ENCODE results near the gene PDGFRB.
A peak's percentile ranks its signal among the peaks of the same experiment; 100 is the strongest.

The PDGFRB gene

DNA sequence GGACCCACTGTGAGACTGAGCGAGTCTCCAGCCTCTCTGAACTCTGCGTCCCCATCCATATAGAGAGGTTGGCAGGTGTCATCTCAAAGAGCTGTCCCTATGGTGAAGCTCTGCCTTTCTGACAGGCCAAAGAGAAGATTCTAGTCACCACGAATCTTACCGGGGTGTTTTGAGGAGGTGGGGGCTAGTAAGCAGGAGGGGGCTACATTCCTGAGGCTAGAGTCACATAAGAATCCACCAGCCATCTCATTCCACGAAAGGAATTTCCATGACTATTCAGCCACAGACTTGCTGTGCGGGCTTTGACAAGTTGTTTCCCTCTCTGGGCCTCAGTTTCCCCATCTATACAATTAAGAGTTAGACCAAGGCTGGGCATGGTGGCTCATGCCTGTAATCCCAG is 16.3 kb downstream of the PDGFRB start:
- Histone ChIP-seq H3K27me3 (ENCODE audit: control insufficient read depth, insufficient read depth, low read length, poor library complexity, severe bottlenecking) (no peaks in the 10 kb centered on the region), H3K36me3 (ENCODE audit: control insufficient read depth, insufficient read depth, low read length) (no peaks in the 10 kb centered on the region), H3K4me1 (ENCODE audit: control insufficient read depth, insufficient read depth, low read length) (peaks cover 74% of the 10 kb centered on the region), H3K9me3 (ENCODE audit: control insufficient read depth, low read length) (no peaks in the 10 kb centered on the region), H3K4me3 (ENCODE audit: insufficient read depth, low read depth, low read length) (no peak overlapping the region), H3K27ac (ENCODE audit: insufficient read depth, low read depth, low read length, poor library complexity, severe bottlenecking) (peak overlapping the region; percentile 22)
- WGBS, 2 experiments = 64 to 73% methylated on average over 6 of the region's 6 CpGs

DNA sequence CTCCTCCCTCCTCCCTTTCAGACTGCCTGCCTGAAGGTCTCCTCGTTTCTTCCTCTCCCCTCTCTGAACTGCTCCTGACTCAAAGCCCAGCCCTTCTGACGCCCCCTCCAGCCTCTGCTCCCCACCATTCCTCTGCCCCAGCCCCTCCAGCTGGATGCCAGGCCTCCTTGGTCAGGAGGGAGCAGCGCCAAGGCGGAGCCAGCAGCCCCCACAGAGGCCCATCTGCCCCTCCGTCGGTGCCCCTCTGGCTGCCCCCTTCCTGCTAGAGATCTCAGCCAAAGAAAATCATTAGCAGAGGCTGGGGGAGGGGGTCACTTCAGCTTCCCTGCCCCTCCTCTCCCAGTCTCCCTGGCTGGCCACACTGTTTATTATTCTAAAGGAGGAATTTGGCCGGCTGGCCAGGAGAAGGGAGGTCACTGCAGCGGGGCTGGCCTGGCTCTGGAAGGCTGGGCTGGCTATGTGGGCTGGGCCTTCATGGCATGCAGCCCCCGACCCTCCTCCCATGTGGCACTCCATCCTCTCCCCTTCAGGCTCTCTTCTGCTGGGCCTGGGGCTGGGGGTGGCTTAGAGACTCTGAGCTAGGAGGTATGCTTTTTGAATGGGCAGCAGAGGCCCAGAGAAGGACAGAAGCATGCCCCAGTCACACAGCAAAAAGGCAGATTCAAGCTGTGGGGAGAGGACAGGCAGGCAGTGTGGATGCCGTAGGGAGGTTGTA is 16.9 kb downstream of the PDGFRB start:
- H3K4me1 ChIP-seq (ENCODE audit: control insufficient read depth, insufficient read depth, low read length) = peaks cover 67% of the 10 kb centered on the region
- H3K27me3 ChIP-seq (ENCODE audit: control insufficient read depth, insufficient read depth, low read length, poor library complexity, severe bottlenecking) = no peaks in the 10 kb centered on the region
- WGBS, 2 experiments = 17 to 21% methylated on average over 10 of the region's 10 CpGs
- H3K4me3 ChIP-seq (ENCODE audit: insufficient read depth, low read depth, low read length) = no peak overlapping the region
- H3K27ac ChIP-seq (ENCODE audit: insufficient read depth, low read depth, low read length, poor library complexity, severe bottlenecking) = peak overlapping the region; percentile 45
- no peaks in the 10 kb centered on the region for H3K36me3 ChIP-seq (ENCODE audit: control insufficient read depth, insufficient read depth, low read length)
- H3K9me3 ChIP-seq (ENCODE audit: control insufficient read depth, low read length) = no peaks in the 10 kb centered on the region

DNA sequence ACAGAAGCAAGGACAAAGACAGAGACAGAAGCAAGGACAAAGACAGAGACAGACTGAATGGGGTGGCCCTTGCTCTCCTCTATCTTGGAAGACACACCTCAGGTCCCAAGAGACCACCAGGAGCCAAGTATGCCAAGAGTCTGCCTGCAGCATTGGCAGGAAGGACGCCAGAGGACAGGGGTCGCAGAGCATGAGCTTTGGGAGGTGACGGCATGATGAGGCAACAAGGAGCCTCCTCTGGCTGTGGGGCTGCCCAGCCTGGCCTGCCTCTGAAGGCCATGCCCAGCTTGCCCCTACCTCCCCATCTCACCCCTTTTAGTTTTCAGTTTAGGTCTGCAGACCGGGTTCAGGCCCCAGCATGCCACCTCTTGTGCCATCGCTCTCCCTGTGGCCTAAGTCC is 17.6 kb downstream of the PDGFRB start:
- H3K27ac ChIP-seq (ENCODE audit: insufficient read depth, low read depth, low read length, poor library complexity, severe bottlenecking) = no peak overlapping the region

DNA sequence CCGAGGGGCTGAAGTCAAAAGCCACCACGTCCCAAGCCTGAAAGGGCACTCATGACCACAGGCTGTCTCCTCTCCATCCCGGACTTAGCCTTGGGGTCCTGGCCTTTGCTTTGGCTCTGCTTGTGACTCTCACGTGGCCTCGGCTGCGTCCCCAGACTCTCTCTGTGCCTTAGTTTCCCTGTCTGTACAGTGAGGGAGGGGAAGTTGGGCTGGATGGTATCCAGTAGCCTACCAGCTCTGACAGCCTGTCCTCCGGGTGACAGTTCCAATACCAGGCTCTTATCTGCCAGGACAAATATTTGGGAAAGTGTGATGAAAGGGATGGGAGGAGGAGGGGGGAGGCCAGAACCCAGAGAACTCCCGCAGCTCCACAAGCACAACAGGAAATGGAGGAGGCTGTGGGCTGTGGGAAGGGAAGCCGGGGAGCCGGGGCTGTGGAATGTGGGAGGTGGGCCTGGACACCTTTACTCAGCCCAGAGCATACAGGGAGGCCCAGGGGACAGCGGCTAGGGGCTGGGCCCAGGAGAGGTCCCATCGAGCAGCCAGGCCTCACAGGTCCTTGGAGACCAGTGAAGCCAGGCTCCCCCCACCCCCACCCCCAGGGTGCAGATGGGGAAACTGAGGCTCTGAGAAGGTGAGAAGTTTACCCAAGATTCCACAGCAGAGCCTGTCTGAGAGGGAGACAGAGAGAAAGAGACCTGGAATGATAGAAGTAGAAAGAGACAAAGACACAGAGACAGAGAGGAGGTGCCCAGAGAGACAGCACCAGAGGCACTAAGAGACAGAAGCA is 18.3 kb downstream of the PDGFRB start:
- WGBS, 2 experiments = 67 to 79% methylated on average over 12 of the region's 12 CpGs
- no peaks in the 10 kb centered on the region for H3K36me3 ChIP-seq (ENCODE audit: control insufficient read depth, insufficient read depth, low read length)
- no peak overlapping the region for H3K4me3 ChIP-seq (ENCODE audit: insufficient read depth, low read depth, low read length)
- no peaks in the 10 kb centered on the region for H3K9me3 ChIP-seq (ENCODE audit: control insufficient read depth, low read length)
- H3K27ac ChIP-seq (ENCODE audit: insufficient read depth, low read depth, low read length, poor library complexity, severe bottlenecking) = no peak overlapping the region
- peaks cover 59% of the 10 kb centered on the region for H3K4me1 ChIP-seq (ENCODE audit: control insufficient read depth, insufficient read depth, low read length)
- H3K27me3 ChIP-seq (ENCODE audit: control insufficient read depth, insufficient read depth, low read length, poor library complexity, severe bottlenecking) = no peaks in the 10 kb centered on the region

More for the DNA sequence above, 17.6 kb downstream of the PDGFRB start:
- H3K36me3 ChIP-seq (ENCODE audit: control insufficient read depth, insufficient read depth, low read length) = no peaks in the 10 kb centered on the region
- no peaks in the 10 kb centered on the region for H3K27me3 ChIP-seq (ENCODE audit: control insufficient read depth, insufficient read depth, low read length, poor library complexity, severe bottlenecking)
- no peak overlapping the region for H3K4me3 ChIP-seq (ENCODE audit: insufficient read depth, low read depth, low read length)
- no peaks in the 10 kb centered on the region for H3K9me3 ChIP-seq (ENCODE audit: control insufficient read depth, low read length)
- peaks cover 61% of the 10 kb centered on the region for H3K4me1 ChIP-seq (ENCODE audit: control insufficient read depth, insufficient read depth, low read length)
- 88 to 91% methylated on average over 5 of the region's 5 CpGs for WGBS, 2 experiments

DNA sequence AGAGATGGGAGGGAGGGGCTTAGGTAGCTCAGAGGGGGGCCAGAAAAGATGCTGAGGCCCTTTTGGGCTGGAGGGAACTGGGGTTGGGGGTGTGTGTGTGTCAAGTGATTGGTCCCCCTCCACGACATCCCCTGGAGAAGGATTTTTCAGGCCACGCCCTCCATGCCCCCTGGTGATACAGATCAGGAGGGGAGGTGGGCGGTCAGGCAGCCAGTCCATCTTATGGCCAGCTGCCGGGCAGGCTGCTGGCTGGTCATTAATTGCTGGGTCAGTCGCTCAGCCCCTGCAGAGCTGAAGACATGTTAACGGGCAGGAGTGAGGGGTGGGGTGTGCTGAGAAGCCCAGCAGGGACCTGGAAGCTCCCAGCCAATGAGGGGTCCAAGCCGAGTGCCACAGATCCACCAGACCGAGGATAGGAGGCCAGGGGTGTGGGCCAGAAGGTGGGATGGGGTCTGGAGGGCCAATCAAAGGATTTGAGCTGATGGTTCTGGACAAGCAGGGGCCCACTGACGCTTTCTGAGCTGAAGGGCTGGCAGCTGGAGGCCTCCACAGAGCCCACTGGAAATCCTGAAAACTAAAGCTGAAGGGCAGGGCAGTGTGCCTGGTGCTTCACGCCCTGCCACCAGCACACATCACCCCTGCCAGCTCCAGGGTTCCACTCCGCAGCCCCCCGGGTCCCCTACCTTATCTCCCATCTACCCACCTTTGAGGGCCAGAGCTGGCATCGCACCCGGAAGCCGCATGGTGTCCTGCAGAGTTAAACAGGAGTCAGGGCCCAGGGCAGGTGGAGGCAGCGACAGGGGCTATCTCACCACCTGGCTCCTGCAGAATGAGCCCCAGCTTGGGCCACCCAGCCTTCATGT is 19.1 kb downstream of the PDGFRB start:
- no peaks in the 10 kb centered on the region for H3K9me3 ChIP-seq (ENCODE audit: control insufficient read depth, low read length)
- H3K36me3 ChIP-seq (ENCODE audit: control insufficient read depth, insufficient read depth, low read length) = no peaks in the 10 kb centered on the region
- H3K27ac ChIP-seq (ENCODE audit: insufficient read depth, low read depth, low read length, poor library complexity, severe bottlenecking) = no peak overlapping the region
- peaks cover 51% of the 10 kb centered on the region for H3K4me1 ChIP-seq (ENCODE audit: control insufficient read depth, insufficient read depth, low read length)
- H3K27me3 ChIP-seq (ENCODE audit: control insufficient read depth, insufficient read depth, low read length, poor library complexity, severe bottlenecking) = no peaks in the 10 kb centered on the region
- no peak overlapping the region for H3K4me3 ChIP-seq (ENCODE audit: insufficient read depth, low read depth, low read length)
- WGBS, 2 experiments = 68 to 71% methylated on average over 16 of the region's 16 CpGs

DNA sequence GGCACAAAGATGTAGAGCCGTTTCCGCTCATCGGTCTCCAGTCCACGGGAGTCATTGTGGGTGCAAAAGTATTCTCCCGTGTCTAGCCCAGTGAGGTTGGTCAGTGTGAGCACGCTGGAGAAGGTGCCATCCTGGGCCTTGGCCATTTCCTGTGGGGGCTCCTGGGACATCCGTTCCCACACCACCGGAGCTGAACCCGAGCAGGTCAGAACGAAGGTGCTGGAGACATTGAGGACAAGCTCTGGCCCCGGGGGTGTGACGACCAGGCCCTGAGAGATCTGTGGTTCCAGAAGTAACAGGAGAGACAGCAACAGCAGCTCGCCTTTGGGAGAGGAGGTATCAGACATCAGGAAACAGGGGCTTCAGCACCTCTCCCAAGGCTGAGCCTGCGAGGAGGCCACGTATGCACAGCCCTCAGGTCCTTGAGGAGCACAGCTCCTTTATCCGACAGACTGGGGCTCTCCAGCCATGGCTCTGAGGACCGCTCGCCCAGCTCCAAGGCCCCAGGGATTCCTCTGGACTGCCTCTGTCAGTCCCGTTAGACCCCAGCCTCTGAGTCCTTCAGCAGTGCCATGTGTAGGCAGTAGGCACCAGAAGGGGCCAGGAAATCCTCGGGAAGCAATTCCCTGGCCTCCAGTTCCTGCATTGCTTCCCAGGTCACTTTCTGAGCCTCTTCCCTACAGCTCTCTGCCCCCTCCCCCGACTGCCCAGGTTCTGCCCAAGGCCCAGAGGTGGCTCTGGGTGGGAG is 19.9 kb downstream of the PDGFRB start:
- 90 to 91% methylated on average over 21 of the region's 21 CpGs for WGBS, 2 experiments
- peaks cover 50% of the 10 kb centered on the region for H3K4me1 ChIP-seq (ENCODE audit: control insufficient read depth, insufficient read depth, low read length)
- no peak overlapping the region for H3K27ac ChIP-seq (ENCODE audit: insufficient read depth, low read depth, low read length, poor library complexity, severe bottlenecking)

DNA sequence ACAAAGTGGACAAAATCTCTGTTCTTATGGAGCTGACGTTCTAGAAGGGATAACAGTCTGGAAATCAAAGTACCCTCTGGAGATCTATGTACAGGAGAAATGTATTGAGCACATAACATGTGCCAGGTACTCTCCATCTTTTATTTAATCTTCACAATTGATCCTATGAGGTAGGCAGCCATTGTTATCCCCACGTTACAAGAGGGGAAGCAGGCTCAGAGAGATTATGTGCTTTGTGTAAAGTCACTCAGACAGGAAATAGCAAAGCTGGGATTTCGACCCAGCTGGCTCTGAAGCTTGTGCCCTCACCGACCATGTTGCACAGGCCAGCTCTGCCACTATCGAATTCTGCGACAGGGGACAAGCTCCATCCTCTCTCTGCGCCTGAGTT is 21.5 kb downstream of the PDGFRB start:
- no peaks in the 10 kb centered on the region for H3K27me3 ChIP-seq (ENCODE audit: control insufficient read depth, insufficient read depth, low read length, poor library complexity, severe bottlenecking)
- no peaks in the 10 kb centered on the region for H3K9me3 ChIP-seq (ENCODE audit: control insufficient read depth, low read length)
- 89 to 92% methylated on average over 7 of the region's 7 CpGs for WGBS, 2 experiments
- peaks cover 41% of the 10 kb centered on the region for H3K4me1 ChIP-seq (ENCODE audit: control insufficient read depth, insufficient read depth, low read length)
- H3K27ac ChIP-seq (ENCODE audit: insufficient read depth, low read depth, low read length, poor library complexity, severe bottlenecking) = no peak overlapping the region
- H3K4me3 ChIP-seq (ENCODE audit: insufficient read depth, low read depth, low read length) = no peak overlapping the region
- no peaks in the 10 kb centered on the region for H3K36me3 ChIP-seq (ENCODE audit: control insufficient read depth, insufficient read depth, low read length)

More for the DNA sequence above, 19.9 kb downstream of the PDGFRB start:
- H3K9me3 ChIP-seq (ENCODE audit: control insufficient read depth, low read length) = no peaks in the 10 kb centered on the region
- H3K4me3 ChIP-seq (ENCODE audit: insufficient read depth, low read depth, low read length) = no peak overlapping the region
- H3K36me3 ChIP-seq (ENCODE audit: control insufficient read depth, insufficient read depth, low read length) = no peaks in the 10 kb centered on the region
- H3K27me3 ChIP-seq (ENCODE audit: control insufficient read depth, insufficient read depth, low read length, poor library complexity, severe bottlenecking) = no peaks in the 10 kb centered on the region

DNA sequence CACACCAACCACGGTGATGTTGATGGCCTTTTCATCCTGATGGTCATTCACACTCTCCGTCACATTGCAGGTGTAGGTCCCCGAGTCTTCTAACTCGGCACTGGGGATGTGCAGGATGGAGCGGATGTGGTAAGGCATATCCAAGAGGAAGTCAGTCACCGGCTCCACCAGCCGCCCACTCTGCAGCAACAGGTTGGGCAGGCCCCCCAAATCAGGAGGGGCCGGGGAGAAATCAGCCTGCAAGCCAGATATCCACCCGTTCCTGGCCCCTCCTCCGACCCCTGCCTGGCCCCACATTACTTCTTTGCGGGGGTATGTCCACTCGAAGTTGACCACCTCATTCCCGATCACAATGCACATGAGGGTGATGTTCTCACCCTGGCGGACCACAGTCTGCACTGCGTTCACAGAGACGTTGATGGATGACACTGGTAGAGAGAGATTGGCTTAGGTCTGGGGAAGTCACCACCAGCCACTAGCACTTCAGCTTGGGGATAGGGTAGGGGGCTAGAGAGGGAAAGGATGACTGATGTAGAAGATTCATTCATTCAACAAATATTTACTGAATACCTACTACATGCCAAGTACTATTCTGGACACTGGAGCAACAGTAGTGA is 22.0 kb downstream of the PDGFRB start:
- Histone ChIP-seq H3K27ac (ENCODE audit: insufficient read depth, low read depth, low read length, poor library complexity, severe bottlenecking) (no peak overlapping the region), H3K9me3 (ENCODE audit: control insufficient read depth, low read length) (no peaks in the 10 kb centered on the region), H3K4me1 (ENCODE audit: control insufficient read depth, insufficient read depth, low read length) (peaks cover 36% of the 10 kb centered on the region), H3K4me3 (ENCODE audit: insufficient read depth, low read depth, low read length) (no peak overlapping the region), H3K27me3 (ENCODE audit: control insufficient read depth, insufficient read depth, low read length, poor library complexity, severe bottlenecking) (no peaks in the 10 kb centered on the region), H3K36me3 (ENCODE audit: control insufficient read depth, insufficient read depth, low read length) (no peaks in the 10 kb centered on the region)
- 94 to 95% methylated on average over 16 of the region's 16 CpGs for WGBS, 2 experiments

DNA sequence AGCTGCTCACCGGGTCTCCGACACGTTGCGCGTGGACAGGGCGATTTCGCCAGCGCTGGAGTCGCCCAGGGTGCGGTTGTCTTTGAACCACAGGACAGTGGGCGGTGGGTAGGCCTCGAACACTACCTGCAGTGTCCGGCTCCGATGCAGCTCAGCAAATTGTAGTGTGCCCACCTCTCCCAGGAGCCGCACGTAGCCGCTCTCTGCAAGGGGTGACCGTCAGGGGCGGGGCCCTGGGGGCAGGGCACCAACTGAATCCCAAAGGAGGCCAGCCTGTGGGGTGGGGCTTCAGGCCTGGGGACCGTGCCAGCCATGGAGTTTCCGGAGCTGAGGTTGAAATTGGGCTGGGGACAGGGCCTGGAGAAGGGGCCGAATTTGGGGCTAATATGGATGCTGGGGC is 22.9 kb downstream of the PDGFRB start:
- H3K36me3 ChIP-seq (ENCODE audit: control insufficient read depth, insufficient read depth, low read length) = no peaks in the 10 kb centered on the region
- no peak overlapping the region for H3K27ac ChIP-seq (ENCODE audit: insufficient read depth, low read depth, low read length, poor library complexity, severe bottlenecking)
- no peaks in the 10 kb centered on the region for H3K27me3 ChIP-seq (ENCODE audit: control insufficient read depth, insufficient read depth, low read length, poor library complexity, severe bottlenecking)
- H3K4me3 ChIP-seq (ENCODE audit: insufficient read depth, low read depth, low read length) = no peak overlapping the region
- H3K4me1 ChIP-seq (ENCODE audit: control insufficient read depth, insufficient read depth, low read length) = peaks cover 26% of the 10 kb centered on the region
- H3K9me3 ChIP-seq (ENCODE audit: control insufficient read depth, low read length) = no peaks in the 10 kb centered on the region
- WGBS, 2 experiments = 93% methylated on average over 22 of the region's 22 CpGs

Data from ectodermal cell (in vitro differentiated cells).